ENCODE results near the gene ACSL6.

The ACSL6 gene

GRCh38 chr5:132017316-132017715 is 5.9 kb upstream of the ACSL6 start:
- no peak for DNase-seq (ENCODE audit: low spot score)

DNA sequence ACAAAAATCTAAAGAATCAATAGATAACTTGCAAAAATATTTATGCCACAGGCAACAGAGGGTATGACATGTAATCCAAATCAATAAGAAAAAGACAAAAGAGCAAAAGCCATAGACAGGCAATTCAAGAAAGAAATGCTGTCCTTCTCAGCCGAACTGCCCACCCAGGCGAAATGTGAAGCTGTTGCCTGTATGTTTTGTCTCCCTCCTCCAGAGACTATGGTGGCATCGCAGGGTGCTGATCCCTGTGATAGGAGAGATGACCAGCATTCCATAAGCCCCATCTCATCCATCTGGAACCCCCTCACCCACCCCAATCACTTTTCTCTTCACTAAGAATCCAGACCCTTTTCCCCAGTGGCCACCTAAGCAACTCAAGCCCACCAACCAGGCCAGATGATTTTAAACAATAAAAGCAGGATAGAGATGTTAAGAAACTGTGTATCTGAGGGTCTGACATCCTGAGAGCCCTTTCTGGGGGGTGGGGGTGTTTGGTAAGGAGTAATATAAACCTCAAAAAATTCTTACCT is 5.3 kb upstream of the ACSL6 start:
- DNase-seq (ENCODE audit: low spot score), result no peak

GRCh38 chr5:132013711-132014110 is 2.3 kb upstream of the ACSL6 start:
- DNase-seq (ENCODE audit: low spot score), result no peak

GRCh38 chr5:132013006-132013689 is 1.7 kb upstream of the ACSL6 start:
- DNase-seq (ENCODE audit: low spot score), result no peak

DNA sequence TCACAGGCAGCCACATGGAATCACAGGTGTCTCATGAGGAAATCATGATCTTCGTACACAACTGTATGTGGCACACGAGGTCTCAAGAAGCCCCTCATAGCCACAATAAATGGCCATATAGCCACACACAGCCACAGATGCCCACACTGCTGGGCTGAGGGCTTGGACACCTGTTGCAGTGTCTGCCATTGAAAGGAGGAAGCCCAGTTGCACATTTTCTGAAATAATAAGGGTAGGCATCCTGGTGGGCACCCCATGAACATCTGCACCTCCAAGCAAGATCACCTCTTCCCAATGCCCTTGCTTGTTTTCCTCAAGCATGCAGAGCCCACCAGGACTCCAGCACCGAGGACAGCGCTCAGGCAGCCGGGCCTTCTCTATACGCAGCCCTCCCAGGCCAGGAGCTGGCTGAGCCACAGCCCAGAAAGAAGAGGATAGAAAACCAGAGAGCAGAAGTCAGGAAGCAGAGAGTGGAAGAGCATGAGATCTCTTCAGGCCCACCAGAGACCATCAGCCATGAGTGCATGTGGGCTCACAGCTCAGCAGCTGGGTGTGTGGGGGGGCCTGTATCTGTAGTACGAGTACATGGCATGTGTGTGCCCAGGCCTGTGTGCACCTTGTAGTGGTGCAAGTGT is 1.0 kb upstream of the ACSL6 start:
- no peak for DNase-seq (ENCODE audit: low spot score)

DNA sequence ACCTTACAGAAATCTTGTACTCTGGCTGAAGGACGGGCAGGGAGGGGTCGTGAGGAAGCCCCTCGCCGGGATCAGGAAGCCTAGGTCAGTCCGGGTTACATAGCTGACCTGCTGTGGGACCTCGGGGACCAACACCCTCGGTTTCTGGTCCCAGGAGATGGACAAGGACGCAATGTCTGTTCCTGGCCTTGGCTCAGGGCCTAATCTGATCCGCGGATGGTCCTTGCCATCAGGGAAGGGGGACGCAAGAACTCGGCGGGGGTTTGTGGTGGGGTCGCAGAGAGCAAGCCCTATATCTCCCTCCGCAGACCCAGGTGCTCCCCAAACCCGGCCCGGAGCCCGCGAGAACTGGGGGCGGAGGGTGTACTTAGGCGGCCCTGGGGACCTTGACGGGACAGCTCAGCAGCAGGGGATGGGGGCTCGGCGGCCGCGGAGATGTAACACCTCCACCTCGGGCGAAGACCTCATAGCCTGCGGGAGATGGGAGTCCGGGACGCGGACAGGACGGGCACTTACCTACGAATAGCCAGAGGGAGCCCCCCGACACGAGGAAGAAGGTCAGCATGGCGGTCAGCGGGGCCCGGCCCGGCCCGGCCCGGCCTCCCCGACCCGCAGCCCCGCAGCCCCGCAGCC is 353 bp downstream of the ACSL6 start:
- no peak for DNase-seq (ENCODE audit: low spot score)

GRCh38 chr5:132010645-132010988 is 841 bp downstream of the ACSL6 start:
- DNase-seq (ENCODE audit: low spot score), result no peak

DNA sequence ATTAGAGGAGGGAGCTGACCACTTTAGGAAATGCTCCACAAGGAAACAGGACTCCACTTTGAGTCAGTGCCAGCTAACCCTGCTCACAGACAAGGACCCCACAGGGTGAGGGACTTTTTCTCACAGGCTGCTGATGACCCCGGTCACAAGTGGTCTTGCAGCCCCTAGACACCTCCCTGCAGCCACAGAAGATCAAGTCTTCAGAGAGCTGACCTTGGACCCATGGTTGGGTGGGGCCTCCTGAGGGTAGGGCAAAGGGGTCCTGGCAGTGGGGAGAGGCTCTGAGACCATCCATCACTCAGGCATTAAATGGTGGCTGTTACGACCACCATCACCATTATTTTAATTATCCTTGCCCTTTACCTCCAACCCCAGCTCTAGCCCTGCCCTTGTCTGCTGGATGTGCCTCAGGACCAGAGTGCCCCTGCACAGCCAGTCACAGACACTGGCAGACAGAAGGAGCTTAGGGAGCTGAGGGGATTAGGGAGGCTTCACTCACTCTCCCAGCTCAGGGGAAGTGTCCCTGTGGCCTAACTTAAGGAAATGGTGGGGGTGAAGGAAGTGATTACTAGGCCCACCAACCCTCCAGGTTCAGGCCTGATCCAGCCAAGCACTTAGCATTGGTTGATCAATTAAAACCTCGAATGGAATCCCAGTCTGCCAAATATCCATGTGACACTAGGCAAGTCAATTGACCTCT is 1.6 kb downstream of the ACSL6 start:
- DNase-seq (ENCODE audit: low spot score), result no peak

DNA sequence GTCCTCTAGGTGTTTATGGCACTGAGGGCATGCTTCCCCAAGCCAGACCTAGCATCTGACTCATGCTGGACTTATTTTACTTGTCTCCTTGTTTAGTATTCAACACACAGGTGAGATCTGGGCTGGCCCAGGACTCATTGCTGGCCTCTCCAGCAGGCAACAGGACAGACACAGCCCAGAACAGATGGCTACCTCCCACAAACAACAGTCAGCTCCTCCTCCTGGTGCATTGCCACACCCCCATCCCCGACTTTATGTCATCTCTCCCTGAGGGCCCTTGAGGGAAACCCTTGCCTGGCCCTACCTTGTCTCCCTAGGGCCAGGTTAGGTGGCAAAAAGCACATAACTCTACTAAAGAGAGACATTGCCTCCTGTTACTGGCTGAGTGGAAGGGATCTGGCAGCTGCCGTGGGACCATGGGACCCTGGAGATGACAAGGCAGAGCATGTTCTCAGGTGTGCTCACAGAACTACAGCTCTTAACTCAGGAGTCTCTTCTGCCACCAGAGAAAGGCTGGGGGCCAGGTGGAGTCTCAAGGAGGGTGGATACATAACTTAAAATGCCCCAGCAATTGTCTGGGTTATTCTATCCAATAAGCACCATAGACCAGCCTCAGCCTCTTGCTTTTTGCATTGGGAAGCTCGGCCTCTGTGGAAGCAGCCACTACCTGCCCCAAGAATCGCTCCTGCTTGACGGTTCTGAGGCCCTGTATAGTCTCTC is 2.3 kb downstream of the ACSL6 start:
- no peak for DNase-seq (ENCODE audit: low spot score)

DNA sequence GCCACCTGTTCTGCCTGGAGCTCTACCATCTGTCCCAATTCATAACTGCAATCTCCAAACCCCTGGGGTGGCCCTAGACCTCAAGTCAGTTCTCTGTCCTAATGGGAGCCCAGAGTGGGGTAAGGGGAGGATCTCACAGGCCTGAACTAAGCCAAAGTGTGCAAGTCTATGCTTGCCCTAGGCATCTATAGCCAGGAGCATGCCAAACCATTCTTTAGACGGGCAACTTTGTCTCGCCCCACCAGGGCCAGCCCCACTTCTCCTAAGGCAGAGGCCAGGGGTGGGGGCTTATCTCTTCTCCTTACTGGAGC is 3.3 kb downstream of the ACSL6 start:
- DNase-seq (ENCODE audit: low spot score), result no peak

DNA sequence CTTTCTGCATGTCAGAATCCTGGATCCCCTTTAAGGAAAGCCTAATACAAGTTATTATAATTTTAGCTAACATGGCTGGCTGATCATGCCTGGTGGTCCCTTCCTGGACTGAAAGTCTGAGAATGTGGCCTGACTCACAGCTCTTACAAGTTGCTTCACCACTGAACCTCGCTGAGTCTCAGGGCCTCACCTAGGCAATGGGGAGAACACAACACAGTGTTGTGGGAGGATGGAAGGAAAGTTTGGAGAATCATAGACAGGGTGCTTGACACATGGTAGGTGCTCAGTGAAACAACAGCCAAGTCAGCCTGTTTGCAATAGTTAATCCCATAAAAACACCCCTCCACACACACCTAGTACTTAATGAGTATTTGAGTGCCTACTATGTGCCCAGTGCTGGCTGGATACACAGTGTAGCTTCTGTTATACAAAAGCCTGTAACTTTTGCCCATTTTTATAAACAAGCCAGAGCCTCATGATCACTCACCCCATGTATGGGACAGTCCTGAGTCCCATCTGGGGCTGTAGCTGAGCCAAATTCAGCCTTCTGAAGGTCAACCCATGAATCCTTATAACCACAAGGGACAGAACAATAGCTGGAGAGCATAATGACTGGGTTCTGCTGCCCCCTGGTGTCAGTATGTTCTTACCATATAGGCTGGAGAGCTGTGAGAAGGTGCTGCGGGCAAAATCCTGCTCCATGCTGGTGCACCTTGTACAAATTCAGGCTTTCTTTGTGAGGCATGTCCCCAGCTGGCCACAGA is 3.9 kb downstream of the ACSL6 start:
- peak; percentile 71 for DNase-seq (ENCODE audit: low spot score)

DNA sequence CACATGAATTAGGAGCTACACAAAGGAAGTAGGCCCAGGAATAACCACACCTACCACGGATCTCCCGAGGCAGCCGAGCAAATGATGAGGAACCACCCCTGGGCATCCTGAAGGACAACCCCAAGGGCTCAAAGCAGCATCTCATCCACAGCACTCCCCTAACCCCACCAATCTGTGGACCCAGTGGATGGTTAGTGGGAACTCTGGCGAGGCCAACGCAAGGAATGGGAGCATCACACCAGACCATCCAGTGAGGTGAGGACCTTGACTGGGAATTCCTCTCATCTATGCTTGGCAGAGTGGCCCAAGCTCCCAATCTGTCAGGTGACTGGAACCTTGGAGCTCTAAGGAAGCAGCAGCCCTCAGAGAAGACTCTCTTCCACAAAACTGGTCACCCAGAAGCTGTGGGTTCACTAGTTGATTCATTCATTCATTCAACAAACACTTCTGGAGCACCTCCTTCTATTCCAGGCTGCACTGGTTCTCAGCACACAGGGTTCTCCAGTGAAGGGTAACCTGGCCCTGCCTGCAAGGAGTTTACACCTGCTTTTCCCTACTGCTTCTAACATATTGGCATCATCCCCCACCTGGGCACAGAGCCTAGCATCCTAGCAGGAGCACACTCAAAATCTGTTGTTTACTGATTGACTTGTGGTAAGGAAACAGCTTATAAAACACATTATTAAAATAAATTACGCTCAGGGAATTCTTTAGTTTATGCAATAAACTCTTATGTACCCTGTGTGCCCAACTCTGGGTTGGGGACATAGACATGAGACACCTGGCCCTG is 4.9 kb downstream of the ACSL6 start:
- DNase-seq (ENCODE audit: low spot score), result no peak

DNA sequence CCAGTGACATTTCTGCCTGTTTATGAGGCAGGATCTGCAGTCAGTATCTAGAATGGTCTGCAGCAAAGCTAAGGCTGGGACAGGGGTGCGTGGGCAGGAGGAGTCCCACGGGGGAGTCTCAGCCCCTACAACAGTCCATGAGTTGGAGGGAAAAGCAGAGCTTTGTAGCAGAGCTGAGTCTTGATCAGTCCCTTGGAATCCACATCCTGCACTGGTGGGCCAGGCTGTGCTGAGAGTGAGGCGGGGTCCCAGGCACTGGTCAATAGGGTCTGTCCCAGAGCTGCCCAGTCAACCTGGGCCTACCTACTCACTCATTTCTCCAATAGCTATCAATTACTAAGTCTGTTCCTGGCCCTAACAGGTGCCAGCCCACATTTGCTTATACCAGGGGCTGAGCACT is 5.9 kb downstream of the ACSL6 start:
- no peak for DNase-seq (ENCODE audit: low spot score)

- no peak for DNase-seq (ENCODE audit: low spot score)
Observed at GRCh38 chr5:132003982-132004381, 7.5 kb downstream of the ACSL6 start.

DNA sequence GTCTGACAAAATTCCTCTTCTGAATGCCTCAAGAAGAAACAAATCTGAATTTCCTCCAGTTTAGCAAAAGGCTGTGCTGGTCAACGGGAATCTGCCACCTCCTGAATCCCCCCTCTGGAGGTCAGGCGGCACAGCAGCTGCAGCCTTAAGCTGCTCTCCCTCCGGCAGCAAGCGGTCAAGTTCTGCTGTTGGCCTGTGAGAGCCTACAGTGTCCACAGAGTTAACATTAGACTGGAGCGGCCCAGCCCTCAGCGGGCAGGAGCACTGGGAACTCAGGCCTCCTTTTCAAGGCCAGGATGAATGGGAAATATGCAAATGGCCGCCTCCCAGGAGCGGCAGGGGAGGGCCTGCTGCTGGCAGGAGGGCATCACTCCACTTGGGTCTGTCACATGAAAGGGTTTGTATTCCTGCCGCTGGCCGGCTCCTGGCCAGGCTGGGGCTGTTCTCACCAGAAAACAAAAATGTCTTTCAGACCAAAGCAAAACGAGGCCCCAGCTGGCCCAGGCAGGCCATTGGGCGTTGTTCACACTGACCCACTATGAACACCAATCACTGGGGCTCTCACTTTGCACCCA is 8.2 kb downstream of the ACSL6 start:
- no peak for DNase-seq (ENCODE audit: low spot score)

- DNase-seq (ENCODE audit: low spot score), result no peak
Observed at GRCh38 chr5:132002757-132003156, 8.7 kb downstream of the ACSL6 start.

- DNase-seq (ENCODE audit: low spot score), result no peak
Observed at GRCh38 chr5:132001647-132002561, 9.6 kb downstream of the ACSL6 start.

- DNase-seq (ENCODE audit: low spot score), result peak; percentile 61
Observed at GRCh38 chr5:132000677-132001453, 10.6 kb downstream of the ACSL6 start.

DNA sequence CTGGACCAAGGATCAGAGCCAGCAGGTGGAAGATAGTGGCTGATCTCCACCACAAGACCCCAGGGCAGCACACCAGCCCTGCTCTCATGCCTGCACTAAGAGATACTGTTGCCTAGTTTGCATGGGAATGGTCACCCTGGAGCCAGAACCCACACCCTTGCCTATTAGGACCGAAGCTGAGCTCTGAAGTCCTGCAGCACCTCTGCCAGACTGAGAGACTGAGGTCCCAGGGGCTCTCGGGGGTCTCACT is 11.3 kb downstream of the ACSL6 start:
- DNase-seq (ENCODE audit: low spot score), result no peak
